Adipocyte (in vitro differentiated cells): ENCODE data around the gene PACRG.

Experiments used
- DNase-seq: peaks from one replicate; pipeline ENCODE4 v3.0.0-alpha.2; 2015; ENCODE audit warnings: low read depth
- H3K27me3 ChIP-seq: replicated peaks from 2 replicates; pipeline ENCODE4 v1.7.0; 2013; ENCODE audit warnings: mild to moderate bottlenecking, low read length, moderate library complexity; ENCODE audit not compliant: control insufficient read depth, insufficient read depth
- H3K36me3 ChIP-seq: 2 replicates; pipeline ENCODE4 v1.7.0; 2013; ENCODE audit warnings: low read length, mild to moderate bottlenecking, moderate library complexity; ENCODE audit not compliant: control insufficient read depth, insufficient read depth, severe bottlenecking
- H3K4me1 ChIP-seq: 2 replicates; pipeline ENCODE4 v1.7.0; 2013; ENCODE audit warnings: mild to moderate bottlenecking, low read length, moderate library complexity; ENCODE audit not compliant: control insufficient read depth, insufficient read depth
- H3K4me3 ChIP-seq: 2 replicates; pipeline ENCODE4 v1.7.0; 2013; ENCODE audit warnings: mild to moderate bottlenecking, low read length, moderate library complexity
- H3K9ac ChIP-seq: 2 replicates; pipeline ENCODE4 v1.7.0; 2013; ENCODE audit warnings: mild to moderate bottlenecking, low read length, moderate library complexity
- H3K9me3 ChIP-seq: 2 replicates; pipeline ENCODE4 v1.7.0; 2013; ENCODE audit warnings: mild to moderate bottlenecking, low read length, moderate library complexity; ENCODE audit not compliant: control insufficient read depth

Gene PACRG

DNA sequence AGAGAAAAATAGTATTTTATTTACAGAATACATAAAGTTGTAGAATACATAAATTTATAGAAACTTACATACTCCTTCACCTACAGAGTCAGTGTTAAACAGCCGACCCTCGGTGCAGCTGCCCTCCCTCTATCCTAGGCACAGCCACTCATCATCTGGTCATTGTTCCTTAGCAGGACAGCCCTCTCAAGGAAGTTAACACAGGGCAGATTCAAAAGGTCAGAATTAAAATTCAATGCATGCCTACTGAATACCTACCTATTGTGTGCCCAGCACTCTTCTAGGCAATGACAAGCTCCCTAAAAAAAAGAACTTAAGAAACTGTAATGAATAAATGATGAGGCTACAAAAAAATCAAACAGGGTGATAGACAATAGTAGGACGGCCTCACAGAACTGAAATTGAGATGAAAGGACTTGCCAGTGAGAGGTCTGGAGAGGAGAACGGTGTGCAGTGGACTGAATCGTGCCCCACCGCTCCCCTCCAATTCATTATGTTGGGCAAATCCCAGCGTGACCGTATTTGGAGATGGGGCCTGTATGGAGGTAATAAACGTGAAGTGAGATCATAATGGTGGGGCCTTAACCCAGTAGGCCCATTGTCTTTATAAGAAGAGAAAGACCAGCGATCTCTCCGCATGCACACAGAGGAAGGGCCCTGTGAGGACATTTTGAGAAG is 326.0 kb downstream of the PACRG start:
- Histone ChIP-seq H3K27me3 (no peaks in the 10 kb centered on the region), H3K9me3 (no peaks in the 10 kb centered on the region), H3K4me1 (no peaks in the 10 kb centered on the region), H3K4me3 (no peak overlapping the region), H3K9ac (no peak overlapping the region), H3K36me3 (no peaks in the 10 kb centered on the region)
- no peak for DNase-seq

GRCh38 chr6:163054641-163055040 is 326.9 kb downstream of the PACRG start:
- Histone ChIP-seq H3K36me3 (no peaks in the 10 kb centered on the region), H3K27me3 (no peaks in the 10 kb centered on the region), H3K4me3 (no peak overlapping the region), H3K9me3 (peaks cover 3% of the 10 kb centered on the region), H3K9ac (no peak overlapping the region), H3K4me1 (no peaks in the 10 kb centered on the region)
- no peak for DNase-seq

DNA sequence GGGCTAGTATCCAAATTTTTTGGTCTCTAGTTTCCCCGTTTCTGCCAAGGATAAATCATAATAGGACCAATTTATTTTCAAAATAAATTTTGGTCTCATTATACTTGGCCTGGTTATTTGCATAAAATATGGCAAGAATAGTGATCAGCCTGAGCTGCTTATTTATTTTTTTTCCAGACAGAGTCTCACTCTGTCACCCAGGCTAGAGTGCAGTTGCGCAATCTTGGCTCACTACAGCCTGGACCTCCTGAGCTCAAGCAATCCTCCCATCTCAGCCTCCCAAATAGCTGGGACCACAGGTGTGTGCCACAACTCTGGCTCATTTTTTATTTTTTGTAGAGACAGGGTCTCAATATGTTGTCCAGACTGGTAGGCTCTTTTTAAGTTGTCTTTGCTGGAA is 329.5 kb downstream of the PACRG start:
- Histone ChIP-seq H3K27me3 (no peaks in the 10 kb centered on the region), H3K9ac (no peak overlapping the region), H3K36me3 (no peaks in the 10 kb centered on the region), H3K4me1 (no peaks in the 10 kb centered on the region), H3K9me3 (peaks cover 3% of the 10 kb centered on the region), H3K4me3 (no peak overlapping the region)
- DNase-seq = no peak

DNA sequence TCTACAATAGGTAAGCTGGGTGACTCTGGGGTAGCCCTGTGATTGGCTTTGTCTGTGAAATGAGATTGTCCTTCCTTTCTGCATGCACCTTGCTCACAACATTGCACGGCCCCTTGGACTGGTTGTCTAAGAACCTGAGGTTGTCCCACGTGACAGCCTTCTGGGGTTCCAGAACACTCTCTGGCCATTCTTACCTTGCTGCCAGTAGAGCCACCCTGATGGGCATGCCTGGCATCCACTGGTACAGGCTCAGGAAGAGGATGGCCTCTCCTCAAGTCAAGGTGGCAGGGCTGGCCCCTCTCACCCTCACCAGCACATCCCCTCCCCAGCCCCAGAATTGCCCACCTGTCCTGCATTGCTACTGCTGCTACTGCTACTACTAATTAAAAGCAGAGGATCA is 335.0 kb downstream of the PACRG start:
- Histone ChIP-seq H3K9ac (no peak overlapping the region), H3K36me3 (no peaks in the 10 kb centered on the region), H3K4me3 (no peak overlapping the region), H3K9me3 (peaks cover 3% of the 10 kb centered on the region), H3K4me1 (no peaks in the 10 kb centered on the region), H3K27me3 (no peaks in the 10 kb centered on the region)
- DNase-seq = no peak

GRCh38 chr6:163063561-163063960 is 335.8 kb downstream of the PACRG start:
- H3K4me1 ChIP-seq = no peaks in the 10 kb centered on the region
- DNase-seq = no peak
- H3K9me3 ChIP-seq = peaks cover 3% of the 10 kb centered on the region
- no peaks in the 10 kb centered on the region for H3K27me3 ChIP-seq
- no peak overlapping the region for H3K4me3 ChIP-seq
- no peak overlapping the region for H3K9ac ChIP-seq
- no peaks in the 10 kb centered on the region for H3K36me3 ChIP-seq

GRCh38 chr6:163064397-163064796 is 336.6 kb downstream of the PACRG start:
- Histone ChIP-seq H3K36me3 (no peaks in the 10 kb centered on the region), H3K9ac (no peak overlapping the region), H3K27me3 (no peaks in the 10 kb centered on the region), H3K4me3 (no peak overlapping the region), H3K4me1 (no peaks in the 10 kb centered on the region), H3K9me3 (peaks cover 1% of the 10 kb centered on the region)
- no peak for DNase-seq

DNA sequence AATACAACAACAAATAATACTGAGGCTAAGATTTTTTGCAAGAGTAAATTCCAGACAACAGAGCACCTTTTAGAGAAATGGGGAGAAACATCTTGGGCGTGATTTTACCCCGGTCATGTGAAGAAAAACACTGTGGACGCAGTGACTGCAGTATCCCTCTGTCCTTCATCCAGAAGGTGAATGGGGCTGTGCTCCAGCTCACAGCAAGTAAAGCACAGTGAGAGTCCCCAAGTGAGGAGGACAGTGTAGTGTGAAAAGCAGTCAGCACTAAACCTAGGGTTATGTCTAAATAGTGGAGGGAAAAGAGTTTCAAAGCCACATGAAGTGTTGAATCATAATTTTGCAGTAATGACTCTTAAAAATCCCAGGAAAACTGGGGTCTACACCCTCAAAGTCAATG is 338.4 kb downstream of the PACRG start:
- no peak for DNase-seq
- Histone ChIP-seq H3K4me1 (no peaks in the 10 kb centered on the region), H3K9me3 (no peaks in the 10 kb centered on the region), H3K4me3 (no peak overlapping the region), H3K36me3 (no peaks in the 10 kb centered on the region), H3K27me3 (no peaks in the 10 kb centered on the region), H3K9ac (no peak overlapping the region)

GRCh38 chr6:163077134-163077533 is 349.4 kb downstream of the PACRG start:
- Histone ChIP-seq H3K36me3 (no peaks in the 10 kb centered on the region), H3K9ac (no peak overlapping the region), H3K4me1 (no peaks in the 10 kb centered on the region), H3K9me3 (no peaks in the 10 kb centered on the region), H3K4me3 (no peak overlapping the region), H3K27me3 (no peaks in the 10 kb centered on the region)
- no peak for DNase-seq

GRCh38 chr6:163078712-163079111 is 350.9 kb downstream of the PACRG start:
- no peak for DNase-seq
- H3K36me3 ChIP-seq = no peaks in the 10 kb centered on the region
- H3K4me1 ChIP-seq = no peaks in the 10 kb centered on the region
- no peak overlapping the region for H3K9ac ChIP-seq
- no peak overlapping the region for H3K4me3 ChIP-seq
- no peaks in the 10 kb centered on the region for H3K27me3 ChIP-seq
- H3K9me3 ChIP-seq = no peaks in the 10 kb centered on the region

DNA sequence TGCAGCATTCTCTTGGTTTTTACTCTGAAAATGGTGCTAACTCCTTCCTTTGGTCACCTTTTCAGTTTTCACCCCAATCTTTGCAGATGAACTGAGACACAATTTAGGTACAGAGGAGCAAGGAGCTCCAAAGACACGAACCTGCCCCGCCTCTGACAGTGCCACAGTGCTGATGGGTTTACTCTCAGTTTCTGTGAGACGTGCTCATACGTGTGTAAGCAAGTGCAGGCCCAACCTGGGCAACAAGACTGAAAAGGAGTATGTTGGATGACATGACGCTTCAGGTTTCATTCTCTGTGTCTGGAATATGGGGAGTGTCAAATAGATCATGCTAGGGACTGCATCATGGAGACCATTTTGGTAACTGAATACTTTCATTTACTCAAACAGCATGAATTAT is 352.5 kb downstream of the PACRG start:
- DNase-seq = no peak
- no peaks in the 10 kb centered on the region for H3K36me3 ChIP-seq
- H3K4me1 ChIP-seq = no peaks in the 10 kb centered on the region
- no peak overlapping the region for H3K9ac ChIP-seq
- no peaks in the 10 kb centered on the region for H3K27me3 ChIP-seq
- H3K9me3 ChIP-seq = no peaks in the 10 kb centered on the region
- H3K4me3 ChIP-seq = no peak overlapping the region

DNA sequence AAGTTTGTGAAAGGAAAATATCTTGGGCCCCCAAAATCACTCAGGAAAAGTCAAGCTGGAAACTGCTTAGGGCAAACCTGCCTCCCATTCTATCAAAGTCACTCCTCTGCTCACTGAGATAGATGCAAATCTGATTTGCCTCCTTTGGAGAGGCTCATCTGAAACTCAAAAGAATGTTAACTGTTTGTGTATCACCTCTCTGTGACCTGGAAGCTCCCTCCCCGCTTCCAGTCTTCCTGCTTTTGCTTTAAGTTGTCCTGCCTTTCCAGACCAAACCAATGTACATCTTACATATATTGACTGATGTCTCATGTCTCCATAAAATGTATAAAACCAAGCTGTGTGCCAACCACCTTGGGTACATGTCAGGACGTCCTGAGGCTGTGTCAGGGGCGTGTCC is 355.4 kb downstream of the PACRG start:
- Histone ChIP-seq H3K9me3 (no peaks in the 10 kb centered on the region), H3K27me3 (peaks cover 5% of the 10 kb centered on the region), H3K36me3 (no peaks in the 10 kb centered on the region), H3K9ac (no peak overlapping the region), H3K4me1 (no peaks in the 10 kb centered on the region), H3K4me3 (no peak overlapping the region)
- no peak for DNase-seq

DNA sequence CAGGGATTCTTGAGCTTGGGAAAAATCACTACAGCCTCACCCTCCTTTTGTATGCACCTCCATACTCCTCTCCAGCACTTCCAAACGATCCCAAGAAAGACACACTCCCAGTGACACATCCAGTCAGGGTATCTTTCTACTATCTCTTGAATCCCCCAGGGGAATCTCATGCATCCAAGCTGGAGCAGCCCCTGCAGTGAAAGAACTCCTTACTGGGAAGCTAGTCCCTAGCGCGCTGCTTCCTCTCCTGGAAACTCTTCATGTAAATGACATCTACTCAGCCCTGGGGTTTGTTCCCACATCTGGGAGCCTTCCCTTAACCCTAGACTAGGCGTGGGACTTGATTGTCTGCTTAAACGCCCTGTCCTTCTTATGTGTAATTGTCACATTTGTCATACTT is 357.7 kb downstream of the PACRG start:
- H3K9me3 ChIP-seq = no peaks in the 10 kb centered on the region
- no peak overlapping the region for H3K4me3 ChIP-seq
- DNase-seq = no peak
- peaks cover 5% of the 10 kb centered on the region for H3K27me3 ChIP-seq
- no peaks in the 10 kb centered on the region for H3K4me1 ChIP-seq
- no peaks in the 10 kb centered on the region for H3K36me3 ChIP-seq
- no peak overlapping the region for H3K9ac ChIP-seq
